ENCODE data around the gene BSCL2. TPM values are rescaled to one million over a fixed set of nuclear protein-coding genes. Genes with fewer than 3 reads are reported as not detected.
"Not testable (repeated sequence)": the region's sequence is repeated elsewhere in the genome, so short reads cannot be mapped to it uniquely, and the experiment has no call there.

The BSCL2 gene
- polyA plus RNA-seq, 1 experiment, result 42.8 TPM

DNA sequence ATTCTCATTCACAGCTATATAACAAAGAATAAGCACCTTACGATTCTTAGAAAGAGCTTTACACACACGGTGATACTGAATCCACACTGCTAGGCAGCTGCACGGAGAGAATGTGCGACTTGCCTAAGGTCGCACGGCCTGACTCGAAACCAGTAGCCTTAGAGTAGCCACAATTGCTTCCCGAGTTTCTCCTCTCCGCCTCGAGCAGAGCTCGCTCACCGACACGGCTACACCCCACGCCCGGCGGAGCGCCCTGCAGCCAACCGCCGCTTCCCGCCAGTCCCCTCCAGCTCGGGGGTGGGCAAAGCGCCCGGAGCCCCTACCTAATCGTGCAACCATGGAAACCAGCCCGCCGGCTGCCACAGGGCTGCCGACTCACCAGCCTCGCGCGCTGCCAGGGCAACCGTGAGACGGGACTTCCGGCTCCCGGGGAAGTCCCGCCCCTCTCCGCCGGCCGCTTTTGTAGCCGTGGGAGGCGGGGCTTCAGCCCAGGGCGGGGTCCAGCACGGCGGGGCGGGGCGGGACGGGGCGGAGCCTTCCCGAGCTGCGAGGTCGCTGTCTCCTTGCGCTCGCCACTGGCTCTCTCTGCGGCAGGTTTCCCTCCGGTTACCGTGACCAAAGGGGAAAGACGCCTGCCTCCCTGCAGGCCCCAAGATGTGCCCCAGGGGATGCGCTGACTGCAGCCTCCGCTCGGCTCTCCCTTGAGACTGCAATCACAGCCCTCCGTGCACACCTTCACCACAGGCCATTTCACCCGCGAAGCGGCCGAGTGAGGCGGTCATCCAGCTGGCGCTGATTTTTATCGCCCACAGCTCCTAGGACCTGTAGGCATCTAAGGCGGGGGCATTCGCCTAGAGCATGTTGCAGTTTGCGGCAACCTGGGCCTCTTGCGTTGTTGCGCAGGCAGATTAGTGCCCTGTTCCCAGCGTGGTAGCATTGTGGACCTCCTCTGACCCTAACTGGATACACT is 1.1 kb downstream of the BSCL2 start:
- Histone ChIP-seq H3K9me3 (ENCODE audit: control insufficient read depth, insufficient read depth, low read length) (no peaks in the 10 kb centered on the region), H3K4me3 (ENCODE audit: low read depth, low read length) (peak overlapping the region; percentile 76), H3K27ac (ENCODE audit: low read depth, low read length) (peak overlapping the region; percentile 86), H3K27me3 (ENCODE audit: control insufficient read depth, insufficient read depth, low read length) (no peaks in the 10 kb centered on the region)
- POLR2A ChIA-PET, result interaction anchor here (0.6 to 2.1 kb wide), 16 partner anchors 9 to 323 kb away, joined by 3 to 26 read pairs (median 4); partner anchors contain the start of genes C11orf98, CSKMT, EEF1G and HNRNPUL2
- CTCF ChIA-PET, result interaction anchor here (1.1 to 2.1 kb wide), 5 partner anchors 10 to 312 kb away, joined by 3 to 14 read pairs (median 3); partner anchors contain the start of genes HNRNPUL2 and TTC9C
- TF ChIP-seq, protein P1, sequence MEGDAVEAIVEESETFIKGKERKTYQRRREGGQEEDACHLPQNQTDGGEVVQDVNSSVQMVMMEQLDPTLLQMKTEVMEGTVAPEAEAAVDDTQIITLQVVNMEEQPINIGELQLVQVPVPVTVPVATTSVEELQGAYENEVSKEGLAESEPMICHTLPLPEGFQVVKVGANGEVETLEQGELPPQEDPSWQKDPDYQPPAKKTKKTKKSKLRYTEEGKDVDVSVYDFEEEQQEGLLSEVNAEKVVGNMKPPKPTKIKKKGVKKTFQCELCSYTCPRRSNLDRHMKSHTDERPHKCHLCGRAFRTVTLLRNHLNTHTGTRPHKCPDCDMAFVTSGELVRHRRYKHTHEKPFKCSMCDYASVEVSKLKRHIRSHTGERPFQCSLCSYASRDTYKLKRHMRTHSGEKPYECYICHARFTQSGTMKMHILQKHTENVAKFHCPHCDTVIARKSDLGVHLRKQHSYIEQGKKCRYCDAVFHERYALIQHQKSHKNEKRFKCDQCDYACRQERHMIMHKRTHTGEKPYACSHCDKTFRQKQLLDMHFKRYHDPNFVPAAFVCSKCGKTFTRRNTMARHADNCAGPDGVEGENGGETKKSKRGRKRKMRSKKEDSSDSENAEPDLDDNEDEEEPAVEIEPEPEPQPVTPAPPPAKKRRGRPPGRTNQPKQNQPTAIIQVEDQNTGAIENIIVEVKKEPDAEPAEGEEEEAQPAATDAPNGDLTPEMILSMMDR (IDR thresholded peaks at IDR 0.05; ENCODE audit: low read depth, low read length), result no peak
- DNase-seq (ENCODE audit: low read depth, low spot score), result peak; percentile 79

DNA sequence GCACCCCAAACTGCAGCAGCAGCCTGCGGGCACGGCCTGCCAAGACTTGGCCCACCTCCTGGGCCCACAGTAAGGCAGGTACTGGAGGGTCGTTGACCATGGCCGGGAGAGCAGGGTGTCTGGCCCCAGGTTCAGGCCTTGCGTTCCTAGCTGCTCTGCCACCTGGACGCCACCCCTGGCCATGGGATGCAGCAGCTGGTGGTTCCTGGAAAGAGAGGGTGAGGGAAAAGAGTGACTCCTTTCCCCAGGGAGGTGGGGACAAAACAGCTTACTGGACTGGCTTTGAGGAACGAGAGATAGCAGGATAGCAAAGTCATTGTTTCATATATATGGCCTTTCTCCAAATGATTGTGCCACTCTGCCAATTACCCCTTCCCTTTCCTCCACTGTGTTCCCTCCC is 1.8 kb downstream of the BSCL2 start:
- TF ChIP-seq, protein P1 (IDR thresholded peaks at IDR 0.05; ENCODE audit: low read depth, low read length), result no peak
- no peak for DNase-seq (ENCODE audit: low read depth, low spot score)
- CTCF ChIA-PET, result interaction anchor here (1.1 to 2.1 kb wide), 5 partner anchors 9 to 311 kb away, joined by 3 to 14 read pairs (median 3); partner anchors contain the start of genes HNRNPUL2 and TTC9C
- Histone ChIP-seq H3K27ac (ENCODE audit: low read depth, low read length) (peak overlapping the region; percentile 86), H3K9me3 (ENCODE audit: control insufficient read depth, insufficient read depth, low read length) (no peaks in the 10 kb centered on the region), H3K4me3 (ENCODE audit: low read depth, low read length) (peak overlapping the region; percentile 76), H3K27me3 (ENCODE audit: control insufficient read depth, insufficient read depth, low read length) (no peaks in the 10 kb centered on the region)
- POLR2A ChIA-PET, result interaction anchor here (0.6 to 2.1 kb wide), 10 partner anchors 13 to 322 kb away, joined by 3 to 26 read pairs (median 5); partner anchors contain the start of genes C11orf98, CSKMT, EEF1G and HNRNPUL2

DNA sequence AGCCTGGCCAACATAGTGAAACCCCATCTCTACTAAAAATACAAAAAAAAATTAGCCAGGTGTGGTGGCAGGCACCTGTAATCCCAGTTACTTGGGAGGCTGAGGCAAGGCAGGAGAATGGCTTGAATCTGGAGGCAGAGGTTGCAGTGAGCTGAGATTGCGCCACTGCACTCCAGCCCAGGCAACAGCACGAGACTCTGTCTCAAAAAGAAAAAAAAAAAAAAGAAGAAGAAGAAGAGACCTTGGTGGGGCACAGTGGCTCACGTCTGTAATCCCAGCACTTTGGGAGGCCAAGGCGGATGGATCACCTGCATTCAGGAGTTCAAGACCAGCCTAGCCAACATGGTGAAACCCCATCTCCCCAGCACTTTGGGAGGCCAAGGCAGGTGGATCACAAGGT is 3.3 kb downstream of the BSCL2 start:
- CTCF ChIA-PET, result interaction anchor here (0.6 to 2.8 kb wide), 4 partner anchors 10 to 158 kb away, joined by 3 to 22 read pairs (median 4); no protein-coding TSS in a partner anchor
- H3K27ac ChIP-seq (ENCODE audit: low read depth, low read length); H3K27me3 ChIP-seq (ENCODE audit: control insufficient read depth, insufficient read depth, low read length); H3K4me3 ChIP-seq (ENCODE audit: low read depth, low read length); POLR2A ChIA-PET; DNase-seq (ENCODE audit: low read depth, low spot score); H3K9me3 ChIP-seq (ENCODE audit: control insufficient read depth, insufficient read depth, low read length): not testable (repeated sequence)

DNA sequence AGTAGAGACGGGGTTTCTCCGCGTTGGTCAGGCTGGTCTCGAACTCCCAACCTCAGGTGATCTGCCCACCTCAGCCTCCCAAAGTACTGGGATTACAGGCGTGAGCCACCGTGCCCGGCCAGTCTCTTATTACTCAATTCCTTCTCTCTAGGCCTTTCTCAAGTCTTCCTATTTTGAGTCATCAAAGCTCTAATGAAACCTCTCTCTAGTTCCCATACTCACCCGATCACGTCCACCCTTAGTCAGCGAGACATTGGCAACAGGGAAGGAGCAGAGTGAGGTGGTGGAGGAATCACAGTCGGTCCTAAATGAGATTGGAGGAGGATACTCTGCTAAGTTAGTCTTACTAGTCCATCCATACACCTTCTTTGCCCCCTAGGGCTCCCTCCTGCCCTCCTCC is 5.0 kb downstream of the BSCL2 start:
- no peaks in the 10 kb centered on the region for H3K9me3 ChIP-seq (ENCODE audit: control insufficient read depth, insufficient read depth, low read length)
- H3K27me3 ChIP-seq (ENCODE audit: control insufficient read depth, insufficient read depth, low read length), result no peaks in the 10 kb centered on the region
- no peak overlapping the region for H3K4me3 ChIP-seq (ENCODE audit: low read depth, low read length)
- DNase-seq (ENCODE audit: low read depth, low spot score), result no peak
- TF ChIP-seq, protein P1 (IDR thresholded peaks at IDR 0.05; ENCODE audit: low read depth, low read length), result no peak
- CTCF ChIA-PET, result interaction anchor here (2.8 kb wide), 1 partner anchor 8 kb away, joined by 22 read pairs; no protein-coding TSS in a partner anchor
- H3K27ac ChIP-seq (ENCODE audit: low read depth, low read length), result no peak overlapping the region
- POLR2A ChIA-PET, result interaction anchor here (0.6 kb wide), 1 partner anchor 153 kb away, joined by 3 read pairs; no protein-coding TSS in a partner anchor

DNA sequence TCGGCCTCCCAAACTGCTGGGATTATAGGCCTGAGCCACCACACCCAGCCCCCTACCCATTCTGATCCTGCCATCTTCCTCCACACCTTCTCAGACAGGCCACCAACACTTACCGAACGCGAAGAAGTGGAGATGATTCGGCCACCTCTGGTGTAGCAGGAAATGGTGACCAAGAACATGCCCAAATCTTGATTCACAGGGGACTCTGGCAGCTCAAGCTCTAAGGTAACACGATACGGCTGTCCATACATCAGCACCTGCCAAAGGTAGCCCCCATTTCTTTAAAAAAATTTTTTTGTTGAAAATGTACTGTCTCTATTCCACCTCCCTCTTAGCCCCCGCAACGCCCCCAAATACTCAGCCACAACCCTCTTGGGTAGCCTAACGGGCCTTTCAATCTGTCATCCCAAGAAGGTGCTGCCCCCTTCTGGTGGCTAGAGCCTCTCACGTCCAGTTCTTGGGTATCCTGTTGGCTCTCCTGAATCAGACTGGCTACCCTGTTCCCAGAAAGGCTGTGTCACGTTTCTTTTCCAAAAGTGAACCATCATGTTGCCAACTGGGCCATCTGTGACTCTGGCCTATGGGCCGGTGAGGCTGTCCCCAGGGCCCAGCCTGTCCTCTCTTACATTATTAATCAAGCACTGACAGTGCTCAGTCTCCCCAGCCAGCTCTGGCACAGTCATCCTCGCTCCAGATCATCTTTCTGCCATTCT is 12.6 kb downstream of the BSCL2 start:
- no peak overlapping the region for H3K27ac ChIP-seq (ENCODE audit: low read depth, low read length)
- ChIA-PET POLR2A (interaction anchor here (0.6 to 2.7 kb wide), 7 partner anchors 11 to 73 kb away, joined by 3 to 21 read pairs (median 4); partner anchors contain the start of genes B3GAT3, C11orf98, CSKMT and HNRNPUL2), CTCF (interaction anchor here (0.7 to 4.3 kb wide), 15 partner anchors 9 to 319 kb away, joined by 3 to 36 read pairs (median 5); partner anchors contain the start of genes C11orf98 and CSKMT)
- no peaks in the 10 kb centered on the region for H3K9me3 ChIP-seq (ENCODE audit: control insufficient read depth, insufficient read depth, low read length)
- no peak overlapping the region for H3K4me3 ChIP-seq (ENCODE audit: low read depth, low read length)
- H3K27me3 ChIP-seq (ENCODE audit: control insufficient read depth, insufficient read depth, low read length), result no peaks in the 10 kb centered on the region
- DNase-seq (ENCODE audit: low read depth, low spot score), result peak; percentile 55
- TF ChIP-seq, protein P1 (IDR thresholded peaks at IDR 0.05; ENCODE audit: low read depth, low read length), result peak; percentile 90

DNA sequence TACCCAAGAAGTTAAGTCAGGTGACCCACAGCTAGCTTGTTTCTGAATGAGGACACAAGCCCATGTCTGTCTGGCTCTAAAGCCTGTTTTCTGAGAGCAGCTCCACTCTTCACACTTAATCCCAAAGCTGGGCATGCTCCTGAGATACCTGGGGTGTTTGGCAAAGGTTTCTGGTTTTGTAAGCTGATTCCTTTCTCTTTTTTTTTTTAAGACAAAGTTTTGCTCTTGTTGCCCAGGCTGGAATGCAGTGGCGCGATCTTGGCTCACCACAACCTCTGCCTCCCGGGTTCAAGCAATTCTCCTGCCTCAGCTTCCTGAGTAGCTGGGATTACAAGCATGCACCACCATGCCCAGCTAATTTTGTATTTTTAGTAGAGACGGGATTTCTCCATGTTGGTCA is 13.6 kb downstream of the BSCL2 start:
- H3K27me3 ChIP-seq (ENCODE audit: control insufficient read depth, insufficient read depth, low read length); H3K27ac ChIP-seq (ENCODE audit: low read depth, low read length); H3K9me3 ChIP-seq (ENCODE audit: control insufficient read depth, insufficient read depth, low read length); DNase-seq (ENCODE audit: low read depth, low spot score); H3K4me3 ChIP-seq (ENCODE audit: low read depth, low read length): not testable (repeated sequence)
- POLR2A ChIA-PET, result interaction anchor here (2.7 kb wide), 1 partner anchor 28 kb away, joined by 21 read pairs; the partner anchor contains the start of genes C11orf98 and CSKMT
- CTCF ChIA-PET, result interaction anchor here (0.6 to 4.3 kb wide), 14 partner anchors 8 to 312 kb away, joined by 3 to 36 read pairs (median 5); partner anchors contain the start of genes C11orf98 and CSKMT

All from AG04450 (cell line).